ENCODE measurements around the gene LRRC4C.

Gene LRRC4C

GRCh38 chr11:40819230-40819629 is 640.2 kb downstream of the LRRC4C start:
- peak in 1 of 2 experiments; percentile 53 for DNase-seq (ENCODE audit: low read depth in 1 of 2, low spot score in 1 of 2)
- in situ Hi-C loops (cut with HindIII; ENCODE audit: low pct_unique_long_range_greater_than_20kb, low sequenced_read_pairs) = no loop called here
- no peak for TF ChIP-seq JUND (IDR thresholded peaks at IDR 0.05; ENCODE audit: low read depth)

- TF ChIP-seq JUND (IDR thresholded peaks at IDR 0.05; ENCODE audit: low read depth) = no peak
- in situ Hi-C loops (cut with HindIII; ENCODE audit: low pct_unique_long_range_greater_than_20kb, low sequenced_read_pairs) = no loop called here
- no peak for DNase-seq (ENCODE audit: low read depth in 1 of 2, low spot score in 1 of 2)
Measured at GRCh38 chr11:40816976-40817375, 642.5 kb downstream of the LRRC4C start.

DNA sequence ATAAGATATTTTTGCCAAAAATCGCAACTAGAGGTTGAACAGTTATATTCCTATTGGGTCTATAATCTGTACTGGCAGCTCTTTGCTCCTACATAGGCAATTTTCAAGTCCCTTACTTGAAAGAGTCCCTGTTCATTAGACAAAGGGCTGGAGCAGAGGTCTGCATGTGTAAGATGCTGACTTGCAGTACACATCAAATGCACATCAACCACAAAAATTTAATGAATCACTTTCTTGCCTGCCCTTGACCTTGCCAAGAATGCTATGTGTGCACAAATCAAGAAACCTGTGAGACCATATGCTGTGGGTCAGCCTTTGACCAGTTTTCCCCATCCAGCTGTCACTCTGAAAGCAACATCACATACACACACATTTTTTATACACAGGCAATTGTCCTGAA is 661.5 kb downstream of the LRRC4C start:
- in situ Hi-C loops (cut with HindIII; ENCODE audit: low pct_unique_long_range_greater_than_20kb, low sequenced_read_pairs) = no loop called here
- DNase-seq (ENCODE audit: low read depth in 1 of 2, low spot score in 1 of 2) = no peak
- no peak for TF ChIP-seq JUND (IDR thresholded peaks at IDR 0.05; ENCODE audit: low read depth)

GRCh38 chr11:40787224-40787623 is 672.2 kb downstream of the LRRC4C start:
- no peak for TF ChIP-seq JUND (IDR thresholded peaks at IDR 0.05; ENCODE audit: low read depth)
- no peak for DNase-seq (ENCODE audit: low read depth in 1 of 2, low spot score in 1 of 2)
- in situ Hi-C loops (cut with HindIII; ENCODE audit: low pct_unique_long_range_greater_than_20kb, low sequenced_read_pairs) = no loop called here

GRCh38 chr11:40763046-40763445 is 696.4 kb downstream of the LRRC4C start:
- DNase-seq (ENCODE audit: low read depth in 1 of 2, low spot score in 1 of 2) = no peak
- no peak for TF ChIP-seq JUND (IDR thresholded peaks at IDR 0.05; ENCODE audit: low read depth)
- in situ Hi-C loops (cut with HindIII; ENCODE audit: low pct_unique_long_range_greater_than_20kb, low sequenced_read_pairs) = no loop called here

DNA sequence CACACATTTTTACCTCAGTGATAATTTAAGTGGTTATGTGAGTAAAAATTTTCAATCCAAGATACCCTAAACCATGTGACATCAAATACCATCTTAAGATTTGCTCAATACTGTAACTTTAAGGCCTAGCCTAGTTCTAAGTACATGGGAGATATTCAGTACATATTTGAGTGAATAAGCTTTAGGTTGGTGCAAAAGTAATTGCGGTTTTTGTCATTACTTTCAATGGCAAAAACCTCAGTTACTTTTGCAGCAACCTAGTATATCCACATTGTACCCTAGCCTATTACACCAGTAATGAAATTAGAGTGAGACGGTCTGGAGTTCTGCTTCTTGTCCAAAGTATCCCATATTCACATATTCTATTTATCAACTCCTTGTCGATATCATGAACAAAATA is 700.1 kb downstream of the LRRC4C start:
- TF ChIP-seq JUND (IDR thresholded peaks at IDR 0.05; ENCODE audit: low read depth) = no peak
- DNase-seq (ENCODE audit: low read depth in 1 of 2, low spot score in 1 of 2) = no peak
- in situ Hi-C loops (cut with HindIII; ENCODE audit: low pct_unique_long_range_greater_than_20kb, low sequenced_read_pairs) = no loop called here

- in situ Hi-C loops (cut with HindIII; ENCODE audit: low pct_unique_long_range_greater_than_20kb, low sequenced_read_pairs) = no loop called here
- DNase-seq (ENCODE audit: low read depth in 1 of 2, low spot score in 1 of 2) = no peak
- no peak for TF ChIP-seq JUND (IDR thresholded peaks at IDR 0.05; ENCODE audit: low read depth)
Measured at GRCh38 chr11:40754297-40754696, 705.2 kb downstream of the LRRC4C start.

DNA sequence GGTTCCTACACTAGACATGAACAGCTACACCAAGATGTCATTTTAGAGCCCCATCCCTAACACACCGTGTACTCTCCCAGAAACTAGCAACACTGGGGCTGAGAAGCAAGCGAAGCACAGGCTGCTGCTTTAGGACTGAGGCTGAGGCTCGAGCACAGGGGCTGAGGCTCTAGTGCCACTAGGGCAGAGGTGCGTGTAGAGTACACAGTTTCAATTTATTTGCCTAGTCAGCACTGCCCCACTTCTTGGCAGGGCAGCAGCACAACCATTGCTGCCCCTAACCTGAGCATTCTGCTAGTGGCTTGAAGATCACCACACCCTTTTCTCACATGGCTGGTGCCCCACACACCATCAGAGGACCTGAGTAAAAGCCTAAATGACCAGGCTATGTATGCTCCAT is 713.2 kb downstream of the LRRC4C start:
- DNase-seq (ENCODE audit: low read depth in 1 of 2, low spot score in 1 of 2) = no peak
- in situ Hi-C loops (cut with HindIII; ENCODE audit: low pct_unique_long_range_greater_than_20kb, low sequenced_read_pairs) = no loop called here
- TF ChIP-seq JUND (IDR thresholded peaks at IDR 0.05; ENCODE audit: low read depth) = no peak

DNA sequence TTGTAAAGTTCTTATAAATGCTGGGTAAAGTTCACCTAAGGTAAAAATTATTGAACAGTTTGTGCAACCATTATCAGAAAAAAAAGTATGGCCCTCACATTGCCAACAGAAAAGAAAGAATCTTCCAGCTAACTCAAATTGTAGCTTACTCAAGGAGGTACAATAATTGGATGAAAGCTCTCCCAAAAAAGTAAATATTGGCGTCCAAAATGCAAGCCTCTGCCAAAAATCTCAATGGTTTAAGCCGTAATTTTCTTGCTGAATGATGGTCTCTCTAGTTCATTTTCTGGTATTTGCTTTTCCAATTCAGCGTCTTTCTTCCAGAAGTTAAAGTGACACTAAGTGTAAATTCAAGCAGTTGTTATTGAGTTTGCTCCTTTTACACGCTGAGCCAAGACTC is 727.3 kb downstream of the LRRC4C start:
- TF ChIP-seq JUND (IDR thresholded peaks at IDR 0.05; ENCODE audit: low read depth) = no peak
- DNase-seq (ENCODE audit: low read depth in 1 of 2, low spot score in 1 of 2) = no peak
- in situ Hi-C loops (cut with HindIII; ENCODE audit: low pct_unique_long_range_greater_than_20kb, low sequenced_read_pairs) = no loop called here

GRCh38 chr11:40722179-40722795 is 737.2 kb downstream of the LRRC4C start:
- DNase-seq (ENCODE audit: low read depth in 1 of 2, low spot score in 1 of 2) = peak; percentile 58 to 85
- no peak for TF ChIP-seq JUND (IDR thresholded peaks at IDR 0.05; ENCODE audit: low read depth)
- in situ Hi-C loops (cut with HindIII; ENCODE audit: low pct_unique_long_range_greater_than_20kb, low sequenced_read_pairs) = no loop called here

GRCh38 chr11:40716344-40717130 is 742.9 kb downstream of the LRRC4C start:
- DNase-seq (ENCODE audit: low read depth in 1 of 2, low spot score in 1 of 2) = peak in 1 of 2 experiments; percentile 42
- in situ Hi-C loops (cut with HindIII; ENCODE audit: low pct_unique_long_range_greater_than_20kb, low sequenced_read_pairs) = no loop called here
- TF ChIP-seq JUND (IDR thresholded peaks at IDR 0.05; ENCODE audit: low read depth) = no peak

- no peak for TF ChIP-seq JUND (IDR thresholded peaks at IDR 0.05; ENCODE audit: low read depth)
- DNase-seq (ENCODE audit: low read depth in 1 of 2, low spot score in 1 of 2) = no peak
- in situ Hi-C loops (cut with HindIII; ENCODE audit: low pct_unique_long_range_greater_than_20kb, low sequenced_read_pairs) = no loop called here
Measured at GRCh38 chr11:40713083-40713482, 746.4 kb downstream of the LRRC4C start.

- in situ Hi-C loops (cut with HindIII; ENCODE audit: low pct_unique_long_range_greater_than_20kb, low sequenced_read_pairs) = no loop called here
- DNase-seq (ENCODE audit: low read depth in 1 of 2, low spot score in 1 of 2) = no peak
- no peak for TF ChIP-seq JUND (IDR thresholded peaks at IDR 0.05; ENCODE audit: low read depth)
Measured at GRCh38 chr11:40701027-40701426, 758.4 kb downstream of the LRRC4C start.

Measured in T47D (cell line).